Measurements from ENCODE around the gene CNKSR1. TPM values are rescaled to one million over a fixed set of nuclear protein-coding genes. Genes with fewer than 3 reads are reported as not detected.

The CNKSR1 gene
- total RNA-seq, 1 donor from 2014 or later = 1.7 TPM

Other genes with a start within 250 kb of the CNKSR1 start
- gene PAFAH2, start 179.4 kb upstream of the CNKSR1 start, total RNA-seq = 9.8 TPM
- 15.8 TPM for gene EXTL1, start 155.7 kb upstream of the CNKSR1 start, total RNA-seq
- gene SLC30A2, start 131.4 kb upstream of the CNKSR1 start, total RNA-seq = 6.4 TPM
- 207 TPM for gene TRIM63, start 109.9 kb upstream of the CNKSR1 start, total RNA-seq
- gene PDIK1L, start 65.7 kb upstream of the CNKSR1 start, total RNA-seq = 7.0 TPM
- 4.5 TPM for gene FAM110D, start 18.4 kb upstream of the CNKSR1 start, total RNA-seq
- not detected for gene C1orf232, start 8.5 kb upstream of the CNKSR1 start, total RNA-seq
- gene ZNF593, start 7.6 kb upstream of the CNKSR1 start, total RNA-seq = 11.6 TPM
- not detected for gene ZNF593OS, start 5.7 kb upstream of the CNKSR1 start, total RNA-seq
- not detected for gene CATSPER4, start 13.1 kb downstream of the CNKSR1 start, total RNA-seq
- gene CEP85, start 56.7 kb downstream of the CNKSR1 start, total RNA-seq = 91.1 TPM
- 34.7 TPM for gene SH3BGRL3, start 102.6 kb downstream of the CNKSR1 start, total RNA-seq
- 9.7 TPM for gene UBXN11, start 129.1 kb downstream of the CNKSR1 start, total RNA-seq
- 6.3 TPM for gene CD52, start 140.5 kb downstream of the CNKSR1 start, total RNA-seq
- not detected for gene CRYBG2, start 176.6 kb downstream of the CNKSR1 start, total RNA-seq
- not detected for gene ZNF683, start 195.3 kb downstream of the CNKSR1 start, total RNA-seq
- not detected for gene LIN28A, start 233.3 kb downstream of the CNKSR1 start, total RNA-seq

All from left ventricle myocardium superior (tissue), 1 donor.